GM23338 (cell line): ENCODE results near the gene ETV2.

Experiments used
- CREB1 ChIP-seq: fragments of 250-450 bp; sonication (Bioruptor Pico); IDR thresholded peaks from 2 replicates; pipeline ENCODE4 v1.5.0; 2020; ENCODE audit warnings: low read depth, mild to moderate bottlenecking, moderate library complexity
- CTCF ChIP-seq, 2 experiments: fragments of 200-600 bp in 1 of 2; sonication (generic) in 1 of 2; conservative IDR thresholded peaks; 2 replicates each; pipeline versions ENCODE4 v1.5.1 to v1.6.1; 2016 to 2017; ENCODE audit warnings: antibody characterized with exemption in 2 of 2, low read depth in 2 of 2, mild to moderate bottlenecking in 2 of 2, moderate library complexity in 1 of 2
- EZH2 ChIP-seq: fragments of 200-600 bp; sonication (generic); IDR thresholded peaks from one replicate; pipeline ENCODE4 v1.8.0; 2017; ENCODE audit warnings: antibody characterized with exemption, mild to moderate bottlenecking, low read depth; ENCODE audit not compliant: unreplicated experiment
- EZH2phosphoT487 ChIP-seq: fragments of 200-600 bp; sonication (generic); IDR thresholded peaks from one replicate; pipeline ENCODE4 v1.8.1; 2018; ENCODE audit warnings: antibody characterized with exemption; ENCODE audit not compliant: unreplicated experiment
- JUNB ChIP-seq: IDR thresholded peaks from one replicate; pipeline ENCODE4 v1.6.1; 2016; ENCODE audit warnings: antibody characterized with exemption; ENCODE audit not compliant: unreplicated experiment
- NANOG ChIP-seq: IDR thresholded peaks from 2 replicates; pipeline ENCODE4 v1.6.1; 2016; ENCODE audit warnings: antibody characterized with exemption, borderline replicate concordance
- POLR2AphosphoS5 ChIP-seq: IDR thresholded peaks from 2 replicates; pipeline ENCODE4 v1.6.1; 2016; ENCODE audit warnings: antibody characterized with exemption, low read depth
- REST ChIP-seq: IDR thresholded peaks from one replicate; pipeline ENCODE4 v1.6.1; 2018; ENCODE audit warnings: antibody characterized with exemption; ENCODE audit not compliant: unreplicated experiment
- STAT1 ChIP-seq: IDR thresholded peaks from one replicate; pipeline ENCODE4 v1.6.1; 2016; ENCODE audit warnings: antibody characterized with exemption; ENCODE audit not compliant: unreplicated experiment
- ZNF331 ChIP-seq: fragments of 250-450 bp; sonication (Bioruptor Pico); IDR thresholded peaks from 2 replicates; pipeline ENCODE4 v1.5.0; 2020; ENCODE audit warnings: low read depth, mild to moderate bottlenecking, moderate library complexity
- TF ChIP-seq, protein P1 (sequence below): IDR thresholded peaks from 2 replicates; pipeline ENCODE4 v1.6.1; 2016; ENCODE audit warnings: antibody characterized with exemption

GRCh38 chr19:35609851-35610353 lies 31.6 kb upstream of the ETV2 start:
- TF ChIP-seq CTCF (conservative IDR thresholded peaks at IDR 0.05; ENCODE audit: low read depth in 2 of 2) (no peak), POLR2AphosphoS5 (no peak), EZH2 (no peak), REST (no peak), EZH2phosphoT487 (no peak), JUNB (no peak), NANOG (no peak), CREB1 (CRISPR knock-in tag) (no peak), ZNF331 (CRISPR knock-in tag) (no peak), STAT1 (no peak)
- TF ChIP-seq, protein P1, sequence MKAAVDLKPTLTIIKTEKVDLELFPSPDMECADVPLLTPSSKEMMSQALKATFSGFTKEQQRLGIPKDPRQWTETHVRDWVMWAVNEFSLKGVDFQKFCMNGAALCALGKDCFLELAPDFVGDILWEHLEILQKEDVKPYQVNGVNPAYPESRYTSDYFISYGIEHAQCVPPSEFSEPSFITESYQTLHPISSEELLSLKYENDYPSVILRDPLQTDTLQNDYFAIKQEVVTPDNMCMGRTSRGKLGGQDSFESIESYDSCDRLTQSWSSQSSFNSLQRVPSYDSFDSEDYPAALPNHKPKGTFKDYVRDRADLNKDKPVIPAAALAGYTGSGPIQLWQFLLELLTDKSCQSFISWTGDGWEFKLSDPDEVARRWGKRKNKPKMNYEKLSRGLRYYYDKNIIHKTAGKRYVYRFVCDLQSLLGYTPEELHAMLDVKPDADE, result no peak
